ENCODE data around the gene DNAJC5G.
A peak's percentile ranks its signal among the peaks of the same experiment; 100 is the strongest.

Gene DNAJC5G

DNA sequence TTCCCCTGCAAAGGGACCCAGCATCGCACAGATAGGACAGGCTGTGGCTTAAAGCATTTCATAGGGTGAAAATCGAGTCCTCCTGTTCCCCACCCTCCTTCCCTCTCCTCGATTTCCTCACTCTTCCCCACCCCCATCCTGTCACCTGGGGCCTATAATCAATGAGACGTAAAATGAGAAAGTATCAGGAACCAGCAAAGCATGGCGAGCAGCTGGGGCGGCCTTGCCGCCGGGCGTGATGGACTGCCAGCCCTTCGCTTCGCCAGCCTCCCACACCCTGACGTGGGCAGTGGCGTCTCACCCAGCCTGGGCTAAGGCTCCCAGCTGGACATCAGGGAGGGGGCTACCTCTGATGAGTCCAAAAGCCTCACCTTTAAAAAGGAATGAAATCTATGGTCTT, 23.5 kb upstream of the DNAJC5G start:
- Histone ChIP-seq H3K4me3 (no peak overlapping the region), H3K27ac (no peak overlapping the region)
- no peak for DNase-seq (ENCODE audit: low spot score)
- TF ChIP-seq, protein P1, sequence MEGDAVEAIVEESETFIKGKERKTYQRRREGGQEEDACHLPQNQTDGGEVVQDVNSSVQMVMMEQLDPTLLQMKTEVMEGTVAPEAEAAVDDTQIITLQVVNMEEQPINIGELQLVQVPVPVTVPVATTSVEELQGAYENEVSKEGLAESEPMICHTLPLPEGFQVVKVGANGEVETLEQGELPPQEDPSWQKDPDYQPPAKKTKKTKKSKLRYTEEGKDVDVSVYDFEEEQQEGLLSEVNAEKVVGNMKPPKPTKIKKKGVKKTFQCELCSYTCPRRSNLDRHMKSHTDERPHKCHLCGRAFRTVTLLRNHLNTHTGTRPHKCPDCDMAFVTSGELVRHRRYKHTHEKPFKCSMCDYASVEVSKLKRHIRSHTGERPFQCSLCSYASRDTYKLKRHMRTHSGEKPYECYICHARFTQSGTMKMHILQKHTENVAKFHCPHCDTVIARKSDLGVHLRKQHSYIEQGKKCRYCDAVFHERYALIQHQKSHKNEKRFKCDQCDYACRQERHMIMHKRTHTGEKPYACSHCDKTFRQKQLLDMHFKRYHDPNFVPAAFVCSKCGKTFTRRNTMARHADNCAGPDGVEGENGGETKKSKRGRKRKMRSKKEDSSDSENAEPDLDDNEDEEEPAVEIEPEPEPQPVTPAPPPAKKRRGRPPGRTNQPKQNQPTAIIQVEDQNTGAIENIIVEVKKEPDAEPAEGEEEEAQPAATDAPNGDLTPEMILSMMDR (IDR thresholded peaks at IDR 0.05), result no peak

DNA sequence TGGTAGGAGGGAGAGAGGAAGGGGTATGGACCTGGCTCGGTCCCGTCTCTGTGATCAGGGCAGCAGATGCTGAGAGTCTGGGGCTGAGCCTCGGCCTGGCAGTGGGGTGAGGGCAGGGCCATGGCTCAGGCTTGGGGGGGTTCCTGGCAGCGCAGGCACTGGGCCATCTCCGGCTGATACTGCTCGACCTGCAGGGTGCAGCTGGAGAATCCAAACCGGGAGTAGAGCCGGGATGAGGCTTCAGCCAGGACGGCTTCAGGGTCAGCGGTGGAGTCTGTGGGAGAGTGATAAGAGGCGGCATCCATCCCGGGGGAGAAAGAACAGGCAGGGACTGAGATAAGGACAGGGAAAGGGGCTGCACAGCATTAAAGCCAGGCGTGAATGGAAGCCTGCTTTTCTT, 20.0 kb upstream of the DNAJC5G start:
- DNase-seq (ENCODE audit: low spot score), result no peak
- peak overlapping the region in 1 of 2 donors; percentile 42 for H3K27ac ChIP-seq
- H3K4me3 ChIP-seq, result no peak overlapping the region
- TF ChIP-seq, protein P1 (IDR thresholded peaks at IDR 0.05), result no peak

DNA sequence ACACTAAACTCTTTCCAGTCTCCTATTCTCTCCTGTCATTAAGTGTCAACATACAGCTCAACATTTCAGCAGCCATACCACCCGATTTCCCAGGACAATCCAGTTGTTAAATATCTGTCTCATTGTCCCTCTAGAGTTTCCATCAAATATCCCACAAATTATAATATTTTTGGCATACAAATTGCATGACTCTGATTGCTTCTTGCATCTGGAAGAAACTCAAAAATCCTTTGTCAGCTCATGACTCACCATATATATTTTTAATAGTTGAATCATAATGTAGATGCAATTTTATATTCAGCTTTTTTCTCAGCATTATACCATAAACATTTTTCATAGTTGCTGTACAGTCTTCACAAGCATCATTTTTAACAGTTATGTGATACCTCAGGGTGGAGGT, 19.6 kb upstream of the DNAJC5G start:
- TF ChIP-seq, protein P1 (IDR thresholded peaks at IDR 0.05), result no peak
- Histone ChIP-seq H3K27ac (peak overlapping the region in 1 of 2 donors; percentile 42), H3K4me3 (no peak overlapping the region)
- no peak for DNase-seq (ENCODE audit: low spot score)

DNA sequence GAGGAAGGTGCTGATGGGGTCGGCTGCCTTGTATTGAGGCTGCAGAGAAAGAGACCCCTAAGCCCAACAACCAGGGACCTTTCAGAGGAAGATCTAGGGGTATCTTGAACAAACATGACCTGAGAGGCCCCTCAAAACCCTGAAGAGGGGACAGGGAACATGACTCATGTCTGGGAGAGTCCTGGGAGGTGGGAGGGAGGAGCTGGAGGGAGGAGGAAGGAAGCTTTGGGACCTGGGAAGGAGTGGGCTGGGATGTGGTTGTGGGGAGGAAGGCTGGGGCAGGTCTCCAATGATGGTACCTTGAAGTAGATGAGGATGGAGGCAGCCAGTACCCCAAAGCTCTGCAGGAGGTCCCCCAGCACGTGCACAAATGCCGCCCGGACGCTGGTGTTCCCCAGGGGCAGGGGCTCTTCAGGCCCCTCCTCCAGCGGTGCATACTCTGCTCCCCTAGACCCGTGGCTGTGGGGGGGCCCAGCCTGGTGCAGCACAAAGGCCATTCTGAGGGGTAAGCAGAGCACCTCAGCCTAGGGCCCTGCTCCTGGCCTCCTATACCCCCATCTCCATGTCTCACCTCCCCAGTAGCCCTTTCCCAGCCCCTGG, 18.3 kb upstream of the DNAJC5G start:
- TF ChIP-seq, protein P1 (IDR thresholded peaks at IDR 0.05), result no peak
- DNase-seq (ENCODE audit: low spot score), result no peak
- no peak overlapping the region for H3K27ac ChIP-seq
- H3K4me3 ChIP-seq, result no peak overlapping the region

DNA sequence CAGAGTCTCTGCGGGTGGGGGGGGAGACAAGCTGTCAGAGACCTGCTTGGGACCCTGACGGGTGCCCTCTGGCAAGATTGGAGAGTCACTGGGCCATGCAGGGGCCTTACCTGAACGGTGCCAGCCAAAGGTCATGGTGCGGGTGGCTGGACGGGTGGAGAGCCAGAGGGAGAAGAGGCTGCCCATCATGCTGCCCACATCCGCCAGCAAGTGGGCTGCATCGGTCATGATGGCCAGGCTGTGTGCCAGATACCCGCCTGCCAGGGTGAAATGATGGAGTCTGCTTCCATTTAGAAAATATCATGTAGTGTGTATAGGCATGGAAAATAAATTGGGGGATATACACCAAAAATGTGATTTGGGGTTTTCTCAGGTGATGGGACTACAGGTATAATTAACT, 17.2 kb upstream of the DNAJC5G start:
- DNase-seq (ENCODE audit: low spot score), result no peak
- Histone ChIP-seq H3K4me3 (no peak overlapping the region), H3K27ac (no peak overlapping the region)
- TF ChIP-seq, protein P1 (IDR thresholded peaks at IDR 0.05), result no peak

DNA sequence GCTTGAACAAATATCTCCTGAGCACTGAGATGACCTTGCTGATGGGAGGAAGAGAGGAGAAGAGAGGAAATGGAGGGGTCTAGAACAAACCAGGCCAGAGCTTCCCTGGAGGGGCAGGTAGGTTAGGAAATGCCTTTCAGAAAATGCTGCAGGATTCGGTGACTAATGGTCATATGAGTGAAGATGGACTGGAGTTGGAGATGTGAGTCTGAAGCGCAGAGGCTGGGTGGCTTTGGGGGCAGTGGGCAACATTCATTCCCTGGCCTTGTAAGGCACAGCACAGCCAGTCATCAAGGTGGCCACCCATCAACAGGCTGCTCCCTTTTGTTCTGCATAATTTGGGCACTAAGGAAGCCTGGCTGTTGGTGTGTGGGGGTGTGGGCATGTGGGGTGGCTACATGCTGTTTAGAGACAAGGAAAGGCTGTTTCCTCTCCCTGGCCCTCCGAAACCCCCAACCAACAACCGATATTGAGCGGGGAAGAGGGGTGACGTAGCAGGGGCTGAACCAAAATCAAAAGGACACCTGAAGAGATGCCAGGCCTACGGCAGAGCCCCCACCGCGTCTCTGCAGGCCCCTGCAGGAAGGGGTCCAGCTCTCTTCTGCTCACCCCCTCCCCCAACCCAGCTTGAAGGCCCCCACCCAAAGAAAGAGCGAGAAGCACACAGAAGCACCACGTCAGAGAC, 13.8 kb upstream of the DNAJC5G start:
- H3K4me3 ChIP-seq, result peak overlapping the region; percentile 66
- TF ChIP-seq, protein P1 (IDR thresholded peaks at IDR 0.05), result no peak
- H3K27ac ChIP-seq, result peak overlapping the region in 1 of 2 donors; percentile 44
- DNase-seq (ENCODE audit: low spot score), result no peak

DNA sequence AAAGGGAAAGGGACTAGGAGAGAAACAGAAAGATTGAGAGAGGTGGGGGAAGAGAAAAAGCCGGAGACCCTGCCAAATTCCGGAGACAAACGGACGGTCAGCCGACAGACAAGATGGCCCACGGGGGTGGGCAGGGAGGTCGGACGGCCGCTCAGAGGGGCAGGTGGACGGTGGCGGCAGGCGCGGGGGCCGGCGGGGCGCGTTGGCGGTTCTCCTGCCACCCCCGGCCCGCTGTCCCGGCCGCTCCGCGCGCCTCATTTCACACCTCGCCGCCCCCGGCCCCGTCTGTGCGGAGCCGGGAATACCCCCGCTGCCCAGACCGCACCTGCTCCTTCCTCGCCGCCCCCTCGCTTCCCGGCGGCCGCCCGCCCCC, 13.3 kb upstream of the DNAJC5G start:
- TF ChIP-seq, protein P1 (IDR thresholded peaks at IDR 0.05), result no peak
- Histone ChIP-seq H3K27ac (peak overlapping the region in 1 of 2 donors; percentile 44), H3K4me3 (peak overlapping the region; percentile 66)
- no peak for DNase-seq (ENCODE audit: low spot score)

Data from coronary artery (tissue), 2 donors.